Activated CD4-positive, alpha-beta memory T cell treated with anti-CD3 and anti-CD28 coated beads, Interleukin-2, amount 10 ng/mL, durations not matched to agents 7 days and 5 days (primary cell): ENCODE measurements around the gene PTPRJ. TPM values are rescaled to one million over a fixed set of nuclear protein-coding genes. Genes with fewer than 3 reads are reported as not detected.
"Not testable (repeated sequence)": the region's sequence is repeated elsewhere in the genome, so short reads cannot be mapped to it uniquely, and the experiment has no call there.

Experiments
- CTCF ChIA-PET: fragments of 350-600 bp; sonication (Branson Sonifier 250); formaldehyde crosslinking; loops from one replicate; lab custom pipeline; 2021; ENCODE audit warnings: antibody characterized with exemption, inconsistent platforms; lab: Charles Lee
- POLR2A ChIA-PET: fragments of 350-600 bp; sonication (Branson Sonifier 250); formaldehyde crosslinking; loops from one replicate; lab custom pipeline; 2021; ENCODE audit warnings: antibody characterized with exemption; lab: Charles Lee
- DNase-seq: peaks from one replicate; pipeline ENCODE4 v3.0.0-alpha.2; 2020
- H3K27ac Mint-ChIP-seq: one replicate; pipeline ENCODE4 v1.8.0; 2021; ENCODE audit warnings: mild to moderate bottlenecking, mixed read lengths
- H3K27me3 Mint-ChIP-seq: one replicate; pipeline ENCODE4 v1.8.0; 2021; ENCODE audit warnings: mixed read lengths
- H3K36me3 Mint-ChIP-seq: one replicate; pipeline ENCODE4 v1.8.0; 2021; ENCODE audit warnings: low read depth, mixed read lengths
- H3K4me1 Mint-ChIP-seq: one replicate; pipeline ENCODE4 v1.8.0; 2021; ENCODE audit warnings: mixed read lengths
- H3K4me3 Mint-ChIP-seq: one replicate; pipeline ENCODE4 v1.8.0; 2021; ENCODE audit warnings: mild to moderate bottlenecking, mixed read lengths
- H3K9me3 Mint-ChIP-seq: one replicate; pipeline ENCODE4 v1.8.0; 2021; ENCODE audit warnings: mixed read lengths
- total RNA-seq, 2 experiments: library from RNA; stranded (reverse); gene quantifications; one replicate each; pipeline ENCODE4 v1.2.3, GENCODE V29; 2021

The PTPRJ gene
- total RNA-seq, 2 experiments from 2014 or later = 83.0 to 89.1 TPM

DNA sequence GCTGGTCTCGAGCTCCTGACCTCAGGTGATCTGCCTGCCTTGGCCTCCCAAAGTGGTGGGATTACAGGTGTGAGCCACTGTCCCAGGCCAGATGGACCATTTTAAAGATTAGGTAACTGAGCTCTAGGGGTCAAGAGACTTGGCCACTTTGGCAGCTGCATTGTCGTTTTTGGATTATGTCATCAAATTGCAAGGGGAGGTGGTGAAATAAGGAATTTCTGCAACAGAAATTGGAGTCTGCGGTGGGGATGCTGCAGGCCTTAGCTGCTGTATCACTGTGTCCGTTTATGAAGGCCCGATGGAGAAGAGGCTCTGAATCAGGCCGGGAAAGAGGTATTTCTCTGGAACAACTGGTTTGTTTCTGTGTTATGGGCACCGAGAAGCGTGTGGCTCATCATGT is 34.6 kb downstream of the PTPRJ start:
- Mint-ChIP-seq H3K4me3 (no peak overlapping the region), H3K36me3 (peaks cover 34% of the 10 kb centered on the region), H3K27me3 (no peaks in the 10 kb centered on the region), H3K9me3 (no peaks in the 10 kb centered on the region), H3K4me1 (peaks cover 91% of the 10 kb centered on the region), H3K27ac (peak overlapping the region; percentile 99)
- CTCF ChIA-PET = interaction anchor here (1.5 to 1.6 kb wide), 3 partner anchors 13 to 80 kb away, joined by 3 to 7 read pairs (median 6); no protein-coding TSS in a partner anchor
- POLR2A ChIA-PET = interaction anchor here (1.0 to 24.8 kb wide), 4 partner anchors 11 to 94 kb away, joined by 3 to 519 read pairs (median 200); no protein-coding TSS in a partner anchor
- no peak for DNase-seq

DNA sequence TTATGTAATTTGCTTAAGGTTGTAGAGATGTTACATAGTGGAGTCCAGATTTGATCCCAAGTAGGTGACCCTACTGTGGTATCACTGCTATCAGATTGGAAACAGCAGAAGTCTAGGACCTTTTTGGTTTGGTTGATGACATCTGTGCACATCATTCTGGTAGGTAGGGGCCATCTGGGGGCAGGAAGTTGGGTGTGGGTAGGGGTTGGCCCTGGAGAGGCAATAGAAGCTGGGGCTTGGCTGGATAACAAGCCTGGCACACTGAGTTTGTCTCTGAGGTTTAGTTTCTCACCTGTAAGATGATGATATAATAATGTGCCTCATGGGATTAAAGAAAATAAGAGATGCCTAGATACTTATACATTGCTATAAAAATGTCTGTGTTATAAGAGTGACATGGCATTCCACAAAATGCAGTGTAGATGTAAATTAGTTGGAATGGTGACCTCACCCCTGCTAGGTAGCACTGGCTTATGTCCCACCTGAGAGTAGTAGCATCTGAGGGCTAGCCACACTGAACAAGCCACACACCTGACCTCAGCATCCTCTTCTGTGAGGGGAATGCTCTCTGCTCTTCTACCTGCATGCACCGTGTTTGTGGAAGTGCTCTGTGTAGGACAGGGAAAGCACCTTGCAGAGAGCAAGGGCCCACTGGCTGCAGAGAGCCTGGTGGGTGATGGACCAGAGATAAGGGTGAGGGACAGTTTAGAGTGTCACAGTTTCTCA is 36.9 kb downstream of the PTPRJ start:
- ChIA-PET CTCF (interaction anchor here (0.9 to 4.9 kb wide), 10 partner anchors 12 to 92 kb away, joined by 3 to 57 read pairs (median 4); no protein-coding TSS in a partner anchor), POLR2A (interaction anchor here (1.1 to 24.8 kb wide), 8 partner anchors 13 to 250 kb away, joined by 4 to 519 read pairs (median 26); partner anchors contain the start of gene FNBP4)
- peak; percentile 71 for DNase-seq
- Mint-ChIP-seq H3K9me3 (no peaks in the 10 kb centered on the region), H3K36me3 (peaks cover 48% of the 10 kb centered on the region), H3K4me1 (peaks cover 93% of the 10 kb centered on the region), H3K27ac (peak overlapping the region; percentile 92), H3K27me3 (no peaks in the 10 kb centered on the region), H3K4me3 (peak overlapping the region; percentile 34)

DNA sequence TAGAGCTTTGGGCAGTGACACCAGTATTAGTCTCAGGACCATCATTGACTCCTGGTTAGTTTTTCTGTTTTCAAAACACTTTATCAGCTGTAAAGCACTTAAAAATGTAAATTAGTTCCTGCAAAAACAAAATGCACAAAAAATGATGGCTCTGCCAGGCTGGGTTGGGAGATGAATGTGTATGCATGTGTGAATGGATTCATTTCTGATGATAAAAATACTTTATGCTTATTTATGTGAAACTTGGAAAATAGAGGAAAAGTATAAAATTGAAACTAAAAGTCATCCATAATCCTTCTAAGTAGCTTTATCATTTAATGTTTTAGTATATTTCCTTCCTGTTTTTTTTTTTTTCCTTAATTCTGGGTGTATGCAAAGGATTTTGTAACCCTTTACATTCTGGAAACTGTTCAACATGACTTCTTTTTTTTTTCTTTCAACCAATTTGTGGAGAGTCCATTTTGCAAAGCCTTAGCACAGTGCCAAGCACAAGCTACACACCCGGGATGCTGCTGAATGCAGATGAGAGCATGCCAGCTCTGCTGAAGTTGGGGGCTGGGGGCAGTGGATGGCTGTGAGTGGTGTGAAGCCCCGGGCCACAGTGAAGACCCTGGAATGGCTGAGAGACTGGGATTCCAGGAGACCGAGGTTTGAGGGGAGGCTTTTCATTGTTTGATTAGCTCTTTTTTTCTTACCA is 37.6 kb downstream of the PTPRJ start:
- peak overlapping the region; percentile 92 for H3K27ac Mint-ChIP-seq
- peaks cover 93% of the 10 kb centered on the region for H3K4me1 Mint-ChIP-seq
- no peaks in the 10 kb centered on the region for H3K9me3 Mint-ChIP-seq
- no peak for DNase-seq
- no peaks in the 10 kb centered on the region for H3K27me3 Mint-ChIP-seq
- CTCF ChIA-PET = interaction anchor here (0.6 to 4.9 kb wide), 16 partner anchors 9 to 96 kb away, joined by 3 to 57 read pairs (median 4); no protein-coding TSS in a partner anchor
- H3K36me3 Mint-ChIP-seq = peaks cover 55% of the 10 kb centered on the region
- POLR2A ChIA-PET = interaction anchor here (0.6 to 24.8 kb wide), 12 partner anchors 14 to 294 kb away, joined by 3 to 519 read pairs (median 4); partner anchors contain the start of gene FNBP4
- H3K4me3 Mint-ChIP-seq = peak overlapping the region; percentile 34

DNA sequence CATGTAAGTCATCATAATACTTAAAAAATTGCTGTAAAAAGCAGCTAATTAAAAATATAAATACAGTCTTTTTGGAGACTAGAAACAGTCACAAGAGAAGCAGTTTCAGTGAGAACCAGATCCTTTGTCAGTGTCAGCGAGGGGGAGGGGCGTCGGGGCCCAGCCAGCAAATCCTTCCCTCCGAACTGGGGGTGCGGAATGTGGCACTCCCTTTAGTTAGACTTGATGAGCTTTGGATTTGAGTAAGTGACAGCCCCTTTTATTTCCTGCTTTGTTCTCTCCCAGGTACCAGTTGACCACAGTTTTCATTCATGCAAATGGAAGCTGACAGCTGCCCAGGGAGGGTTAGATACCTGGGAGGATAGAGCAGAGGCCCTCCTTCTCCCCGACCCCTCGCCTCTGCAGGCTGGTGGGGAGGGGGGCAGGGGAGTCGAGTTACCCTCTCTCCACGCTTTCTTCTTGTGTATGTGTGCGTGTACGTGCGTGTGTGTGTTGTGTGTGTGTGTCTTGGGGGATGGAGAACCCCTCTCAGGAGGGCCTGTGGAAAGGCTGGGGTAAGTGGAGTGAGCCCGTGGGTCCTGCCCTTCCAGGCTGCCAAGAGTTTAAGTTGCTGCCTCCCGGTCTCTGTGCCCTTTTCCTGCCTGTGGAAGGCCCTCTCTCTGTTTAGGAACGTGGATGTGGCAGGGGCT is 38.3 kb downstream of the PTPRJ start:
- peak overlapping the region; percentile 62 for H3K4me3 Mint-ChIP-seq
- ChIA-PET POLR2A (interaction anchor here (0.6 to 24.8 kb wide), 14 partner anchors 7 to 295 kb away, joined by 3 to 519 read pairs (median 5); partner anchors contain the start of gene FNBP4), CTCF (interaction anchor here (0.6 to 4.9 kb wide), 16 partner anchors 9 to 96 kb away, joined by 3 to 57 read pairs (median 4); no protein-coding TSS in a partner anchor)
- H3K36me3 Mint-ChIP-seq = peaks cover 58% of the 10 kb centered on the region
- H3K4me1 Mint-ChIP-seq = peaks cover 90% of the 10 kb centered on the region
- H3K27ac Mint-ChIP-seq = peak overlapping the region; percentile 92
- no peaks in the 10 kb centered on the region for H3K27me3 Mint-ChIP-seq
- DNase-seq = no peak
- H3K9me3 Mint-ChIP-seq = no peaks in the 10 kb centered on the region

DNA sequence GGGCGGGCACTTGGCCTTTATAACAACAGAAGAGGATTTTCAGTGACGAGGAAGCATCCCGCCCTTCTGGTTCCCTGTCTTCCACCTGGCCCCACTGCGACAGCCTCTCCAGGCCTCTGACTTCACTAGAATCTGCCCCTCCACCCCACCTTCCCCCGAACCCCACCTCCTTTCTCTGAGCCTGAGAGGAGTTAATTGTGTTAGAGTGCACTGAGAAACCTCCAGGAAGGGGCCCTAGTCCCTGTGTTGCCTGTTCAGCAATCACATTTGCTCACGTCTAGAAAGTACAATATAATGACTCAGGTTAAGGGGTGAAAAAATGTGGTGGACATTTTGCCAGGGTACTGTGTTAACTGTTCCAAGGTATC is 38.8 kb downstream of the PTPRJ start:
- peak; percentile 55 for DNase-seq
- Mint-ChIP-seq H3K9me3 (no peaks in the 10 kb centered on the region), H3K27me3 (no peaks in the 10 kb centered on the region)

DNA sequence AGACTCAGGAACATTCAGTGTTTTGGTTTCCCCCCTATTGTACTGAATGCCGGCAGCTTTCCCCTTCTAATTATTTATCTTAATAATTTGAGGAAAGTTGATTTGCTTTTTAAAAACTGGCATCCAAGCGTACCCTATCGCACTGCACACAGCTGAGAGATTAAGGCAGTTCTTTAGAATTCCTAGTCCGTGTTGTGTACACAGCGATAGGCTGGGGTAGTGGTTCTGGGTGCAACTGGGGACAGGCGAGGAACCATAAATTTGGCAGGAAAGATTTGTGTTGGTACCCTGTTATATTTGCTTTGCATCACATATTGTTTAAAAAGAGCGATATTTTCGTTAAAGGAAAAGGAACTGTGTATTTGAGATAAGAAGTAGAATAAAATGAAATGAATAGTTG is 39.2 kb downstream of the PTPRJ start:
- CTCF ChIA-PET = interaction anchor here (0.6 to 4.9 kb wide), 11 partner anchors 10 to 90 kb away, joined by 3 to 57 read pairs (median 10); no protein-coding TSS in a partner anchor
- Mint-ChIP-seq H3K36me3 (peaks cover 59% of the 10 kb centered on the region), H3K4me1 (peaks cover 88% of the 10 kb centered on the region), H3K27ac (peak overlapping the region; percentile 92), H3K27me3 (no peaks in the 10 kb centered on the region), H3K9me3 (no peaks in the 10 kb centered on the region), H3K4me3 (peak overlapping the region; percentile 62)
- no peak for DNase-seq
- POLR2A ChIA-PET = interaction anchor here (0.6 to 24.8 kb wide), 16 partner anchors 8 to 134 kb away, joined by 3 to 519 read pairs (median 5); partner anchors contain the start of gene PTPRJ

More for the DNA sequence above, 38.8 kb downstream of the PTPRJ start:
- CTCF ChIA-PET = interaction anchor here (0.6 to 4.9 kb wide), 10 partner anchors 10 to 90 kb away, joined by 3 to 57 read pairs (median 9); no protein-coding TSS in a partner anchor
- Mint-ChIP-seq H3K4me3 (peak overlapping the region; percentile 62), H3K27ac (peak overlapping the region; percentile 92), H3K4me1 (peaks cover 87% of the 10 kb centered on the region), H3K36me3 (peaks cover 56% of the 10 kb centered on the region)
- POLR2A ChIA-PET = interaction anchor here (1.2 to 24.8 kb wide), 9 partner anchors 8 to 89 kb away, joined by 3 to 519 read pairs (median 26); partner anchors contain the start of gene PTPRJ

DNA sequence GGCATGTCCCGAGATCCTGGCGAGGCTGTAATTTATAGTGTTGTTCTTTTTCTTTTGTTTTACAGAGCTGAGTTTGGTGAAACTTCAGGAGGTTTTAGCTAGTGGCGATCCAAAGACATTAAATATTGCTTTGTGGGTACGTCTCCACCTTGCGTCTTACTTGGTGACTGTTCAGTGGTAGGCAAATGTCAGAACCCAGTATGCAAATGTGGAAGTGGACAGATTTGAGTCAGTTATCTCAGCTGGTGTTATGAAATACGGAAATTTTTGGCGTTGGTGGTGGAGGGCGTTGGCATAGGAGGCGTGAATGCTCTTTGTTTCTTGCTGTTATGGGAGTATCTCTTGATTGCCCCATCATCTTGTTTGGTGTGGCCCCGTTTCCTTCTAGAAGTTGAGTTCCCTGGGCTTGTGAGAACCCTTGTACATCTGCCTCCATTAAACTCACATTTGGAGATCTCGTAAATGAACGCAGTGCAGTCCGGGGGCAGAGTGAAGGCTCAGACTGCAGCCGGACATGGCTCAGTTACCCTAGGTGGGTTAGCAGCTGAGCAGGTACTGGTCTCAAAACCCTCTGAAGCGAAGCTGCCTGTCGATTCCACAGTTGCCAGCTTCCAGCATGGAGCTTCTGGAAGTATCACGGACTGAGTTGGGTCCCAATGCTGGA is 39.9 kb downstream of the PTPRJ start:
- POLR2A ChIA-PET = interaction anchor here (0.6 to 24.8 kb wide), 19 partner anchors 9 to 135 kb away, joined by 3 to 519 read pairs (median 4); partner anchors contain the start of gene PTPRJ
- Mint-ChIP-seq H3K27ac (peak overlapping the region; percentile 92), H3K4me3 (peak overlapping the region; percentile 62), H3K9me3 (no peaks in the 10 kb centered on the region), H3K27me3 (no peaks in the 10 kb centered on the region), H3K4me1 (peaks cover 85% of the 10 kb centered on the region), H3K36me3 (peaks cover 59% of the 10 kb centered on the region)
- peak; percentile 72 for DNase-seq
- CTCF ChIA-PET = interaction anchor here (1.0 to 4.9 kb wide), 10 partner anchors 11 to 89 kb away, joined by 3 to 57 read pairs (median 10); no protein-coding TSS in a partner anchor

DNA sequence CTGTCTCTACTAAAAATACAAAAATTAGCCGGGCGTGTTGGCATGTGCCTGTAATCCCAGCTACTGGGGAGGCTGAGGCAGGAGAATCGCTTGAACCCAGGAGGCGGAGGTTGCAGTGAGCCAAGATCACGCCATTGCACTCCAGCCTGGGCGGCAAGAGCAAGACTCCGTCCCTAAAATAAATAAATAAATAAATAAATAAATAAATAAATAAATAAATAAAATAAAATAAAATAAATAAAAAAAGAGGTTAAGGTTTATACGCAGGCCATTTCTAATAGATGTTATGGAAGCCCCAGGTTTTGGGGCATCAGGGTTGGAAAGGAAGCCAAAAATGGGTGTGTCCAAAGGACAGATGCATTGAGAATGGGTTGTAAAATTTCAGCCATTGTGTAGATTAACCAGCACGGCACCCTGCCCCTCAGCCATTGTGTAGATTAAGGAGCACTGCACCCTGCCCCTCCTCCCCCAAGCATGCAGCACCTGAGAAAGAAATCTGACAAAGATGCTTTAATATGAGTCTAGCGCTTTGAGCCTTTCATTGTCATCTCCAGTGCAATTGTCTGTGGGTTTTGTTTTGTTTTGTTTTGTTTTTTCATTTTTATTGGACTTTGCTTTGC is 41.0 kb downstream of the PTPRJ start:
- POLR2A ChIA-PET = interaction anchor here (1.7 to 24.8 kb wide), 4 partner anchors 17 to 39 kb away, joined by 4 to 519 read pairs (median 202); no protein-coding TSS in a partner anchor
- CTCF ChIA-PET = interaction anchor here (2.0 to 4.9 kb wide), 3 partner anchors 15 to 85 kb away, joined by 10 to 57 read pairs (median 17); no protein-coding TSS in a partner anchor
- not testable (repeated sequence) for H3K9me3 Mint-ChIP-seq, H3K27me3 Mint-ChIP-seq, DNase-seq, H3K4me3 Mint-ChIP-seq
- peaks cover 61% of the 10 kb centered on the region for H3K36me3 Mint-ChIP-seq
- H3K27ac Mint-ChIP-seq = peak overlapping the region; percentile 92
- H3K4me1 Mint-ChIP-seq = peaks cover 83% of the 10 kb centered on the region

DNA sequence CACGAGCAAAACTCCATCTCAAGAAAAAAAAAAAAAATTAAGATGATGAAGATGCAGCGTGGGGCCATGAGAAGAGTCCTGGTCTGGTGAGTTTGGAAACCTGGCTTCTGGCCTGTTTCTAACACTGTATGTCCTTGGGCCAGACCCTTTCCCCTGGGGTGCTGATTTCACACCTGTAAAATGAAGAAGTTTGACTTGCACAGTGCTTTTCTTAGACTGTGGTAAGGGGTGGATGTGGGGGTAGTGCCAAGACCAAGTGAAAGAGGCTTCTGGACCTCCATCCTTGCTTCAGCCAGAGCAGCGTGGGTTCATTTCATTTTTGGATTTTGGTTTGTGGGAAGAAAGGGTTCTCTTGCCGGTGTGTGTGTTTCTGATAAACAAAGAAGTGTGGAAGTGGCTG is 42.1 kb downstream of the PTPRJ start:
- peaks cover 61% of the 10 kb centered on the region for H3K36me3 Mint-ChIP-seq
- H3K27me3 Mint-ChIP-seq = no peaks in the 10 kb centered on the region
- H3K27ac Mint-ChIP-seq = peak overlapping the region; percentile 9
- CTCF ChIA-PET = no interaction called here
- no peaks in the 10 kb centered on the region for H3K9me3 Mint-ChIP-seq
- POLR2A ChIA-PET = interaction anchor here (1.0 kb wide), 3 partner anchors 9 to 33 kb away, joined by 3 to 4 read pairs (median 3); no protein-coding TSS in a partner anchor
- H3K4me1 Mint-ChIP-seq = peaks cover 76% of the 10 kb centered on the region
- no peak for DNase-seq
- H3K4me3 Mint-ChIP-seq = no peak overlapping the region

DNA sequence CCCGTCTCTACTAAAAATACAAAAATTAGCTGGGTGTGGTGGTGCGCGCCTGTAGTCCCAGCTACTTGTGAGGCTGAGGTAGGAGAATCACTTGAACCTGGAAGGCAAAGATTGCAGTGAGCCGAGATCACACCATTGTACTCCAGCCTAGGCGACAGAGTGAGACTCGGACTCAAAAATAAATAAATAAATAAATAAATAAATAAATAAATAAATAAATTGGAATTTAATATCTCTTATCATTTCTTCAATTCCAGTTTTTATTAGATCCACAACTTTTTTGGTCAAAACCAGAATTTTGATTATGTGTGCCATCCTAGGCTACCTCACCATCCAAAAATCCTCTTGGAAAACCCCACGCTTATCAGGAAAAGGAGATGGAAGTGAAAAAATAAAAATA is 43.2 kb downstream of the PTPRJ start:
- DNase-seq = not testable (repeated sequence)

DNA sequence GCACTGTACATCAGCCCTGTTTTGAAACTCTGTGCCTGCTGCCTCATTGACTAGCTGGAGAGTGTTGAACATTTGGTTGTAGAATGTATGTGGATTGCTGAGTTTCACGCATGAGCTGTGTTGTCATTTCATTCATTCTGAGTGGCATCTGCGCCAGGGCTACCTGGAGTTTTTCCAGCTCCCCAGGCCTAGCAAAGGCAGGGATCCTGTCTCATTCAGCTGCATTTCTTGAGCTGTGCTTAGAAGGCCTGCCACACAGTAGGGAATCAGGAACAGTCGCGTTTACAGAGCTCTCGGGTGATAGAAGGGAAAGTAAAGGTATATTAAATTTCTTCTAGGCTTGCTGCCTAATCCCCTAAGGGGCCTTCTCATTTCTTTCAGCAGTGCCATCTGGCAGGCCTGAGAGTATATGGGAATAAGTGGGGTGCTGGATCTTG is 44.3 kb downstream of the PTPRJ start:
- Mint-ChIP-seq H3K36me3 (peaks cover 63% of the 10 kb centered on the region), H3K27ac (peak overlapping the region; percentile 24), H3K27me3 (no peaks in the 10 kb centered on the region), H3K4me1 (peaks cover 74% of the 10 kb centered on the region), H3K4me3 (no peak overlapping the region), H3K9me3 (no peaks in the 10 kb centered on the region)
- POLR2A ChIA-PET = interaction anchor here (0.8 to 2.6 kb wide), 4 partner anchors 10 to 31 kb away, joined by 3 to 15 read pairs (median 6); no protein-coding TSS in a partner anchor
- CTCF ChIA-PET = interaction anchor here (0.8 kb wide), 1 partner anchor 90 kb away, joined by 5 read pairs; no protein-coding TSS in a partner anchor
- DNase-seq = no peak

More for the DNA sequence above, 43.2 kb downstream of the PTPRJ start:
- H3K4me3 Mint-ChIP-seq, CTCF ChIA-PET, H3K27ac Mint-ChIP-seq, H3K27me3 Mint-ChIP-seq, H3K9me3 Mint-ChIP-seq: not testable (repeated sequence)
- H3K4me1 Mint-ChIP-seq = peaks cover 74% of the 10 kb centered on the region
- H3K36me3 Mint-ChIP-seq = peaks cover 60% of the 10 kb centered on the region
- POLR2A ChIA-PET = interaction anchor here (1.0 kb wide), 3 partner anchors 10 to 32 kb away, joined by 3 to 4 read pairs (median 3); no protein-coding TSS in a partner anchor
